Neutrophil (primary cell): ENCODE measurements around the gene ASTN2.

Source experiments
- H3K27ac ChIP-seq: fragments of 200-600 bp; sonication (generic); 2 replicates; pipeline ENCODE4 v1.5.1; 2016; ENCODE audit warnings: mild to moderate bottlenecking, moderate library complexity
- H3K27me3 ChIP-seq: fragments of 200-600 bp; sonication (generic); 2 replicates; pipeline ENCODE4 v1.6.0; 2016; ENCODE audit warnings: mild to moderate bottlenecking
- H3K36me3 ChIP-seq: fragments of 200-600 bp; sonication (generic); 2 replicates; pipeline ENCODE4 v1.5.1; 2017
- H3K4me1 ChIP-seq, 2 experiments: fragments of 200-600 bp in 1 of 2; sonication (generic) in 1 of 2; 1 replicate in 1 of 2; 2 replicates in 1 of 2; pipeline versions ENCODE4 v1.5.1 to v1.6.1; 2013 to 2016; ENCODE audit warnings: low read depth in 1 of 2, low read length in 1 of 2, mild to moderate bottlenecking in 1 of 2, moderate library complexity in 1 of 2; ENCODE audit not compliant: control insufficient read depth in 1 of 2, insufficient read depth in 1 of 2
- H3K4me3 ChIP-seq, 2 experiments: fragments of 200-600 bp in 1 of 2; sonication (generic) in 1 of 2; 1 replicate in 1 of 2; 2 replicates in 1 of 2; pipeline ENCODE4 v1.5.1; 2013 to 2016; ENCODE audit warnings: low read depth in 1 of 2, low read length in 1 of 2, mild to moderate bottlenecking in 1 of 2, moderate library complexity in 1 of 2
- H3K9me3 ChIP-seq: fragments of 200-600 bp; sonication (generic); 2 replicates; pipeline ENCODE4 v1.5.1; 2016
- TF ChIP-seq, protein P1 (sequence below): fragments of 200-600 bp; sonication (generic); IDR thresholded peaks from 2 replicates; pipeline ENCODE4 v1.5.1; 2016; ENCODE audit warnings: antibody characterized with exemption

The ASTN2 gene

GRCh38 chr9:117403403-117403811, 11.4 kb downstream of the ASTN2 start:
- no peak overlapping the region for H3K4me3 ChIP-seq
- H3K36me3 ChIP-seq: no peaks in the 10 kb centered on the region
- TF ChIP-seq, protein P1, sequence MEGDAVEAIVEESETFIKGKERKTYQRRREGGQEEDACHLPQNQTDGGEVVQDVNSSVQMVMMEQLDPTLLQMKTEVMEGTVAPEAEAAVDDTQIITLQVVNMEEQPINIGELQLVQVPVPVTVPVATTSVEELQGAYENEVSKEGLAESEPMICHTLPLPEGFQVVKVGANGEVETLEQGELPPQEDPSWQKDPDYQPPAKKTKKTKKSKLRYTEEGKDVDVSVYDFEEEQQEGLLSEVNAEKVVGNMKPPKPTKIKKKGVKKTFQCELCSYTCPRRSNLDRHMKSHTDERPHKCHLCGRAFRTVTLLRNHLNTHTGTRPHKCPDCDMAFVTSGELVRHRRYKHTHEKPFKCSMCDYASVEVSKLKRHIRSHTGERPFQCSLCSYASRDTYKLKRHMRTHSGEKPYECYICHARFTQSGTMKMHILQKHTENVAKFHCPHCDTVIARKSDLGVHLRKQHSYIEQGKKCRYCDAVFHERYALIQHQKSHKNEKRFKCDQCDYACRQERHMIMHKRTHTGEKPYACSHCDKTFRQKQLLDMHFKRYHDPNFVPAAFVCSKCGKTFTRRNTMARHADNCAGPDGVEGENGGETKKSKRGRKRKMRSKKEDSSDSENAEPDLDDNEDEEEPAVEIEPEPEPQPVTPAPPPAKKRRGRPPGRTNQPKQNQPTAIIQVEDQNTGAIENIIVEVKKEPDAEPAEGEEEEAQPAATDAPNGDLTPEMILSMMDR: no peak
- no peak overlapping the region for H3K27ac ChIP-seq
- peaks cover 13% of the 10 kb centered on the region for H3K27me3 ChIP-seq
- H3K9me3 ChIP-seq: no peaks in the 10 kb centered on the region
- no peaks in the 10 kb centered on the region for H3K4me1 ChIP-seq

- TF ChIP-seq, protein P1: no peak
- no peaks in the 10 kb centered on the region for H3K4me1 ChIP-seq
- H3K4me3 ChIP-seq: no peak overlapping the region
- no peaks in the 10 kb centered on the region for H3K36me3 ChIP-seq
- peaks cover 7% of the 10 kb centered on the region for H3K27me3 ChIP-seq
- no peaks in the 10 kb centered on the region for H3K9me3 ChIP-seq
- H3K27ac ChIP-seq: no peak overlapping the region
Observed at GRCh38 chr9:117400171-117400570, 14.7 kb downstream of the ASTN2 start.

DNA sequence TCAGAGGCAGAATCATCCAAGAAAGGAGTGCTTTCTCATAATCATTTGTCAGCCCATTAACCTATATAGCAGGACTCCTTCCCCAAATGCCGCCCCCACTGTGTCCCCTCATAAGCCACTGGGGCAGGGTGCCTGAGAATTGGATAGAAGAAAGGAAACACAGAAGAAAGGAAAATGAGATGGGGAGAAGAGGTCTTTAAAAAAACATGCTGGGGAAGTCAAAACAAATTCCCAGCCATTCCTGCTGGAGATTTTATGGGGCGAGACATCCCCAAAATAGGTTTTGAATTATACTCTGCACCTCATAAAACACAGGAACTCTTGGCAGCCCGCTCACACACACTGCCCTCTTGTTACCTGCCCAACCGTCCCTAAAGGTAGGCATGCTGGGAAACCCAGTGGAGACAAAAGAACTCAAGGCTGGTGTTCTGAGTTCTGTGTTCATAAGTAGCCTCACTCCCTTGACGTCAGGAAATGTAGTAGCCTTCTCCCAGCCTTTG, 19.7 kb downstream of the ASTN2 start:
- no peak overlapping the region for H3K4me3 ChIP-seq
- TF ChIP-seq, protein P1: no peak
- no peaks in the 10 kb centered on the region for H3K27me3 ChIP-seq
- H3K4me1 ChIP-seq: no peaks in the 10 kb centered on the region
- H3K27ac ChIP-seq: no peak overlapping the region
- H3K9me3 ChIP-seq: no peaks in the 10 kb centered on the region
- H3K36me3 ChIP-seq: no peaks in the 10 kb centered on the region

- Histone ChIP-seq H3K36me3 (no peaks in the 10 kb centered on the region), H3K9me3 (no peaks in the 10 kb centered on the region), H3K4me1 (no peaks in the 10 kb centered on the region), H3K27me3 (no peaks in the 10 kb centered on the region), H3K27ac (no peak overlapping the region), H3K4me3 (no peak overlapping the region)
- TF ChIP-seq, protein P1: no peak
Observed at GRCh38 chr9:117394655-117395054, 20.2 kb downstream of the ASTN2 start.

DNA sequence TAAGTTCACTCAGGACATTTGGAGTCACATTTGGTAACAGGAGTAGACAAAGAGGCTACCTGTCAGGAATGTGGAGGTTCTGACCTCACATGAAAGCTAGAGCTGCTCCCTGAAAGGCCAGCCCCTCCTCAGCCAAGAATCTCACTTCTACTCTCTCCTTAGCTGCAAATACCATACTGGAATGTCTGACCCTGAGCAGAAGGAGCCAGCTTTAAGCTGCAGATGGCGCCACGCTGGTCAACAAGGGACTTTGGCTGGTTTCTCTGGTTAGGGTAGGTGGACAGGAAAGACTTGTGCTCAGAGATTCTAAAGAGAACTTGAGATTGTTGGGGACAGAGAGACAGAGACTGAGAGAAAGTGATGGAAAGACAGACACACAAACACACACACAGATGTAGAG, 21.9 kb downstream of the ASTN2 start:
- TF ChIP-seq, protein P1: no peak
- no peaks in the 10 kb centered on the region for H3K4me1 ChIP-seq
- no peaks in the 10 kb centered on the region for H3K27me3 ChIP-seq

DNA sequence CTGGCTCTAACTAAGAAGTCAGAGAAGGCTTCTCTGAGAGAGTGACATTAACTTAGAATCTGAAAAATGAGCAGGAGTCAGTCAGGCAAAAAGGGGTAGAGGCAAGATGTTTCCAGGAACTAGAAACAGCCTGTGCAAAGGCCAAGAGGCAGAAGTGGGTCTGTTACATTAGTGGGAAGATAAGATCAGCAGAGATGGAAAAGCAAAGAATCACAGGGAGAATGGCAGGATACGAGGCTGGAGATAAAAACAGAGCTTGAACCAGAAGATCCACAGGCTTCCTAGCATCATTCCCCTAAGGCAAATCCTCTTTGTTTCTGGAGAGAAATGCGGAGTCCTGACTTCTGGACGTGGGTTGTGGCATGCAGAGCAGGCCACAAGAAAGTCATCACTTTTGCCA, 27.4 kb downstream of the ASTN2 start:
- no peaks in the 10 kb centered on the region for H3K27me3 ChIP-seq
- H3K9me3 ChIP-seq: no peaks in the 10 kb centered on the region
- H3K27ac ChIP-seq: no peak overlapping the region
- TF ChIP-seq, protein P1: no peak
- no peak overlapping the region for H3K4me3 ChIP-seq
- H3K36me3 ChIP-seq: no peaks in the 10 kb centered on the region
- H3K4me1 ChIP-seq: no peaks in the 10 kb centered on the region

More for the DNA sequence above, 21.9 kb downstream of the ASTN2 start:
- H3K9me3 ChIP-seq: no peaks in the 10 kb centered on the region
- H3K4me3 ChIP-seq: no peak overlapping the region
- no peaks in the 10 kb centered on the region for H3K36me3 ChIP-seq
- H3K27ac ChIP-seq: no peak overlapping the region
